SIG-M5 treated with dmso at 0.1 percent for 504 hours (cell line): ENCODE measurements around the gene TRIM71.
A peak's percentile ranks its signal among the peaks of the same experiment; 100 is the strongest.
"Not testable (repeated sequence)": the region's sequence is repeated elsewhere in the genome, so short reads cannot be mapped to it uniquely, and the experiment has no call there.

Experiments used
- DNase-seq: peaks from one replicate; lab custom pipeline; 2025; ENCODE audit not compliant: unreplicated experiment; lab: John Stamatoyannopoulos, UW

The TRIM71 gene

GRCh38 chr3:32817558-32818228, at the start of gene TRIM71:
TSS of gene TRIM71 (plus strand) at chr3:32817997. CDS start at chr3:32818081, 84 bp downstream.
- no peak for DNase-seq

- peak; percentile 14 for DNase-seq
Measured at GRCh38 chr3:32778389-32778788, 39.4 kb upstream of the TRIM71 start.

- DNase-seq: no peak
Measured at GRCh38 chr3:32780071-32780734, 37.6 kb upstream of the TRIM71 start.

DNA sequence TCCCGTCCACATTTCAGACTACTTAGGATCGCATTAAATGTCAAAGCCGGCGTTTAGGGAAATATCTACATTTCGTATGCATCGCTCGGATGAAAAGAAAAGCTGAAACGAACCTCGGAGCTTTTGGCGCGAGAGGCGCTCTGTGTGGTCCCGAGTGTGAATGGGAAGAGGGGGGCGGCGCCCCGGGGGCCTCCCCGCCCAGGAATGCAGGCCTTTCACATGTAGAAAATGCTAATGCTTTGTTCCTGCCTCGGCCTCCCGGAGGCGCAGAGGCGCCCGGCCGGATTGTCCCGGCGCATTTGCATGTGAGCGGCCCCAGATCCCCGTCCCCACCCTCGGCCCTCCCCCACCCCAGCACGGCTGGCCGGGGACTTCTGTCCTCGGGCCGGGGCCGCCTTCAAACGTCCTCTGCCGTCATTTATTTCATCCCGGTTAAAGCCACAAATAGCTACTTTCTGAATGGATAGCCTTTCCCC, 37.0 kb upstream of the TRIM71 start:
- DNase-seq: no peak

DNA sequence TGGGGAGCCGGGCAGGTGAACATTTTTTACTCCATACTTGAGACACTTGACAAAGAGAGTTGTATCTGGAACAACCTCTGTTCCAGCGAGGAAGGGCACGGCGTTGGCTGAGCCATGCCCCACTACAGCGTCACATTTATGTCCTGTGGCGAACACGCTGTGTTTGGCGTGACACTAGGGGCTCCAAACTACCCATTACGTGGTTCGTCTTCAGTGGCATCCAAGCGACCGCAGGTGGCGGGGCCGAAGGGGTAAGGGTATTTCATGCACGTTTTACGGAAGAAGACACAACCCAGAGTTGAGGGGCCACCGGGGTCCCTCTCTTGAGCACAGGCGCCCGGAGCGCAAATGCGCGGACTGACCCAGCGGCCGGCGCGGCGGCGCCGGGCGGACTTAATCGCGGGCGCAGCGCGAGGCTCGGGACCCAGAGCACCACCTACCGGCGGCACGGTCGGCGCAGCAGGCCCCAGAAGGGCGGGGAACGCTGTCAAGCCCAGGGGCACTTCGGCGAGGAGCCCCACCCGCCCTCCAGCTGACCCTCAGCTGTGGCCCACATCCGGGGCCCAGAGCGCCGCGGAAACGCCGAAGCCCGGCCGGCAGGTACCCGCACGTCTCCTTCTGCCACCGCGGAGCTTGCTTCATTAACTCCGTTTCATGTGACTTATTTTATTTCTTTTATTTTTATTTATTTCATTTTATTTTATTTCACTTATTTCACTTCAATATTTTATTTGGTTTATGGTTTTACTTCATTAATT, 36.4 kb upstream of the TRIM71 start:
- DNase-seq: peak; percentile 66

- not testable (repeated sequence) for DNase-seq
Measured at GRCh38 chr3:32781969-32782270, 35.9 kb upstream of the TRIM71 start.

DNA sequence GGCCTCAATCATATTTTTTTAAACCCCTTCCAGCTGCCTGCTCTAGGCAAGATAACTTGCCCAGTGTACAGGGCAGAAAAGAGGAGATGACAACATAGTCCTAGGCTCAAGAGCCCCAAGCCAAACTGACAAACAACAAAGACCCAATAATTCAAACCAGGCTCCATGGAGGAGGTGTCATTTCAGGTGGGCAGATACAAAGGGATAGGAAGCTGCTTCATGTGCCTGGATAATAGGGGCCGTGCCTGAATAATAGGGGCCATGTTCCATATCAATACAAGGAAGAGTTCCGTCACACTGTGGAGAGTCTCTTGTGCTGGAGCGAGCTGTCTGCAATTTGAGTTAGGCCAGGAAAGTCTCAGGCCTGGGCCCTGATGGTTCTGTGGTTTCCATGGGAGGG, 35.4 kb upstream of the TRIM71 start:
- no peak for DNase-seq

DNA sequence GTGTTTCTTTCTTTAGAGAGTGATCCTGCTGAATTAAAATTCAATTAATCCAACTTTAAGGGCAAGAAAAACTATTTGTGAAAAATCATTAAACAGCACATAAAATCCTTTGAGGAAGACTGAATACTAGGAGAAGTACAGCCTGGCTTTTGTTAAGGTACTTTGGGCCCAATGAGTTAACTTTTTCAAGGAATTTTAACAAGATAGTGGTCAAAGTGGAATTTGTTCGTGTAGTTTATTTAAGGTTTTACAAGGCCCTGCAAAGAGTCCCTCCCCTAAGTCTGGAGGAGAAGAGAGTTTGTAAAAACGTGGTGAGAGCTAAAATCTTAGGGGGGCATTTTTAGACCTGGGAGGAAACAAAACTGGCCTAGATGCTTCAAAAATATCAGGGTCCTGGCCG, 26.0 kb upstream of the TRIM71 start:
- DNase-seq: no peak

- no peak for DNase-seq
Measured at GRCh38 chr3:32794487-32795308, 23.1 kb upstream of the TRIM71 start.

DNA sequence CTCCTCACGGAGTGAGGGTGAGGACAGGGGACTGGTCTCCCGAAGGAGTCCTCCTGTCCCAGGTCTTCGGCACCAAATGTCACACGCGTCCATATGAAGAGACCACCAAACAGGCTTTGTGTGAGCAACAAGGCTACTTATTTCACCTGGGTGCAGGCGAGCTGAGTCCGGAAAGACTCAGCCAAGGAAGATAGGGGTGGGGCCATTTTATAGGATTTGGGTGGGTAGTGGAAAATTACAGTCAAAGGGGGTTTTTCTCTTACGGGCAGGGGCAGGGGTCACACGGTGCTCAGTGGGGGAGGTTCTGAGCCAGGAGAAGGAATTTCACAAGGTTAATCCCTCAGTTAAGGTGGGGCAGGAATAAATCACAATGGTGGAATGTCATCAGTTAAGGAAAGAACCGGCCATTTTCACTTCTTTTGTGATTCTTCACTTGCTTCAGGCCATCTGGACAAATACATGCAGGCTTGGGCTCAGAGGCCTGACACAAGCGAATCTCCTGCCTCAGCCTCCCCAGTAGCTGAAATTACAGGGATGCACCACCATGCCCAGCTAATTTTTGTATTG, 21.3 kb upstream of the TRIM71 start:
- DNase-seq: not testable (repeated sequence)

GRCh38 chr3:32797776-32798175, 20.0 kb upstream of the TRIM71 start:
- DNase-seq: no peak

GRCh38 chr3:32801440-32801839, 16.4 kb upstream of the TRIM71 start:
- not testable (repeated sequence) for DNase-seq

GRCh38 chr3:32813180-32813579, 4.6 kb upstream of the TRIM71 start:
- DNase-seq: no peak

GRCh38 chr3:32814361-32814760, 3.4 kb upstream of the TRIM71 start:
- DNase-seq: peak; percentile 95

GRCh38 chr3:32815841-32816438, 1.9 kb upstream of the TRIM71 start:
- no peak for DNase-seq

DNA sequence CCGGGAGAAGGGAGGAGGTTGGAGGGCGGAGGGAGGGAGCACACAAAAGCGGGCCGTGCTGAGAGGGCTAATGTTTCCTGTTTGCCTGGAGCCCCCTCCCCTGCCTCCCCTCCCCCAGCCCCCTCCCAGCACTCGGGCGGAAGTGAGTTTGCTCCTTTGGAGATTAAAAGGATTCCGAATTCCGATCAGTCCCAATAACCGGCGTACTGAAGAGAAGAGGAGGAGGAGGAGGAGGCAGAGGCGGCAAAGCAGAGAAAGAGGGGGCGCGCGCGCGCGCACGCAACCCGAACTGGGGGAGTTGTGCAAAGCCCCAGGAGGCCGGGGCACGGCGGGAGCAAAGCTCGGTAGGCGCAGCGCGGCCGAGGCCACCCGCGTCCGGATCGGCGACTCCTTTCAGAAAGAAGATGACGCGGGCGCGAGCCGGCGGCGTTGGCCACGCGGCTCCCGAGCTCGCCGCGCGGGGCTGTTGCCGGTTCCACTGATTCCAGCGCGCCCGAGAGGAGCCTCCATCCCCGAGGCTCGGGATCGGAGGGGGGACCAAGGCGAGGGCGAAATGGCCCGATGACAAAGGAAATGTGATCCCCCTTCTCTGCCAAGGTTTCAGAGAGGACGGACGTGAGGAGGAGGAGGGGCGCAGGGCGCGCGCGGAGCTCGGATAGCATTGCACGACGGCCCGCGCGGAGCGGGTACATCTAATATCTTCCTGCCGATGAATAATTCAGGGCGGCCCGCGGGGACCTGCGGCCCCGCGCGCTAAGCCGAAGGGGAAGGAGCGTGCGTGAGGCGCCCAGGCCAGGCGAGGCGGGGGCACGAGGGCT, 1.1 kb upstream of the TRIM71 start:
- DNase-seq: no peak

DNA sequence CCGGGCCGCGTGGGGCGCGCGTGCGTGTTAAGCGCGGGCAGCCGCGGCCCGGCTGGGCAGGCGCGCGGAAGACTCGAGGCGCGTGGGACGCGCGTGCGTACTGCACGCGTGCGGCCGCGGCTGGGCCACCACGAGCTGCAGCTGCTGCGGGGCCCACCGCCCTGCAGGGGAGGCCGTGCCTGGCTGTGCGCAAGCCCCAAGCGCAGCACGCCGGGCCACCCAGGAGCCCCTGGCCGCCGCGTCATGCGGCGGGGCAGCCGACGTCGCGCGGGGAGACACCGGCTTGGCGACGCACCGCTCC, 590 bp upstream of the TRIM71 start:
- DNase-seq: no peak

GRCh38 chr3:32818229-32818969, 602 bp downstream of the TRIM71 start:
- no peak for DNase-seq

DNA sequence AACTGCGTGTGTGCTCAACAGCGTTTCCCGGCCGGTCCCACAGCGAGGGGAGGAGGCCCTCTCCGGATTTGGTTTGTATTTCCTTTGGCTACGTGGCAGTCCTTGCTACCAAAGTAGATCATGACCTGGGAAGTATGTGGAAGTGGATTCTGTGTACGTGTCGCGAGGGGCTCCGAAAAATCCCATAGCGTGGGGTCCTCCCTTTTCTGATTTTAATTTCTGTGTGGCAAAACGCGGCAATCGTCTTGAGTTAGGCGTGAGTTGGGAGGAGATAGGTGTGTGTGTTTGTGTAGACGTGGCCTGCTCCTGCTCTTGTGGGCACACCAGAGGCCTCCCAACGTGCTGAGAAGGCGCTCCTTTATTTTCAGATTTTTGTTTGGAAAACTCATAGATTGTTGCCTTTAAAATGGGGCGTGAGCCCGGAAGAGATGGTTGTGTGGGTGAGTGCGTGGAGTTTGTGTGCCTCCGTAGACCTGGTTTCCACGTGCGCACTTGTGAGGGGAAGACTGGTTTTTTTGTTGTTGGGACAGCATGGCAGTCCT, 1.2 kb downstream of the TRIM71 start:
- DNase-seq: no peak
